ENCODE results near the gene CUL3.
"Not testable (repeated sequence)": the region's sequence is repeated elsewhere in the genome, so short reads cannot be mapped to it uniquely, and the experiment has no call there.

Gene CUL3

DNA sequence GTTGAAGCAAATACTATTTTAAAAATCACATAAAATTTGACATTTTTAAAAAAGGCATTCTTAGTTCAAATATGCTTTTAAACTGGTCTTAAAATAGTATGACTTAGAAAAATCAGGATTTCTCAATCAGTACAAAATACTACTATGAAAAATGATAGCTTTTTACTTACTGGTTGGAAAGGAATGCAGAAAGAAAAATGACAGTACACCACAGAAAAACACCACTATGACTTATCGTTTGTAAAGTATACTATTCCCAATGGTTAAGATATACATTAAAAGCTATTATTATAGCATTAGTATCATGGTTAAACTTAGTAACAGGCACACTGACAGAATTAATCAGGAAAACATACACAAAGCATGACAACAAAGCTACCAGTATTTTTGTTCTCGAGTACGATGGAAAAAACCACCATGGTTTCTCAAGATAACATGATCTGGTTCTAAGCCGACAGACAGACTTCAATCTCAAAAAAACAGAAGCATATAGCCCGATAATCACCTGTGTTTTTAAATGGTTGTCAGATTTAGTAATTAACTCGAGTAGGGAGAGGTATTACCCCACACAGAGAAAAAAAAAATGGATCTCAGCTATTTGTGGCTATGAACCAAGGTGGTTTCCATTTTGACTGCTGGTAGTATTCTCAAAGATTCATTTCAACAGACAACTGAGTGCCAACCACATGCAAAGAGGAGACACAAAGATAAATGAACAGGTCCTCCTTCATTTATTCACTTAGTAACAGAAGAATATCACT, 39.1 kb downstream of the CUL3 start:
- no peak for DNase-seq (ENCODE audit: extremely low read depth in 1 of 2, low read depth in 1 of 2)

DNA sequence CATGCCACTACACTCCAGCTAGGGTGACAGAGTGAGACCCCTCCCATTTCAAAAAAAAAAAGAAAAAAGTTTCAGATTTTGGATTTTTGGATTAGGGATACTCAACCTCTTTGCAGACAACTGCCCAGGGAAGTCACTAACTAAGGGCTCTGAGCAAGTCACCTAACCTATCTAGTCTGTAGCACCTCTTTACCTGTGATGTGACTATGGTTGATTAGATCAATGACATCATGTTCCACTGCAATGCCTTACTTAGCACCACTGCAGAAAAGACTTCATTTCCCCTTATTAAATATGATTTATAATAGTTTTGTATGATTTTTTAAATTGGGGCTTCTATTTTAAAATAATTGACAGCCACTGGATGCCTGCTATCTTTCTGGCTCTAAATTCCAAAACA, 41.2 kb downstream of the CUL3 start:
- no peak for DNase-seq (ENCODE audit: extremely low read depth in 1 of 2, low read depth in 1 of 2)

DNA sequence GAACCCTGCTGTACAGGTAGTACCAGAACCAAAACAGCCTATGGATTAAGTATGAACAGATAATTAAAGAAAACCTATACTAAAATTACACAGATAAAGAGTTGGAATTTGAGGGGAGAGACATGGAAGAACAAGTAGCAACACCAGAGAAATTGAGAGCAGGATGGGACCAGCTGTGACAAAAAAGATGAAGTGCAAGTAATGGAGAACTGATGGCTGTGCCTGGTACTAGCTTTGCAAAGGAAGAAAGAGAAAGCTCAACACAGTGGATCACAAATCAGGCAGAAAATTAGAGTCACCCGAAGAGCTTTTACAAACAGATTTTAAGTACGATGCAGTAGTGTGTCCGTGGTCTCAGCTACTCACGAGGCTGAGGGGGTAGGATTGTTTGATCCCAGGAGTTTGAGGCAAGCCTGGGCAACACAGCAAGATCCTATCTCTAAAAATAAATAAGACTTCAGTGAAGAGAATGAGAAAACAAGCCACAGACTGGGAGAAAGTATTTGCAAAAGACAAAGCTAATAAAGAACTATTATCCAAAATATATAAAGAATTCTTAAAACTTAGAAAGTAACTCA, 46.5 kb downstream of the CUL3 start:
- DNase-seq (ENCODE audit: extremely low read depth in 1 of 2, low read depth in 1 of 2), result no peak

DNA sequence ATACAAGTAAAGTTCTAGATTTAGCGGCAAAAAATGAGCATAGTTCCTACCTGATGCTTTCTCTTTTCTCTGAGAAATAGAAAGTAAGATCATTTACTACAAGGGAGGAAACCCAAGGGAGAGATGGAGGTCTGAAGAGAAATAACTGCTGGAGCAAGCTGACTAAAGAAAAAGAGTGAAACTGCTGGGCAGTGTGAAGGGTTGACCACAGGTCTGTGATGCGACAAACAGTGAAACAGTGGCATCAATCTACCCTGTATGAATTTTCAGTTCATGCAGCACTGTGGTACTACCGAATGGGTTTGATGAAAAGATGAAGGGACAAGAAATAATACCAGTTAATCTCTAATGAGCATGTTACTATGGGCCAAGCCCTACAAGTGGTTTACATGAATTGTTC, 52.2 kb downstream of the CUL3 start:
- no peak for DNase-seq (ENCODE audit: extremely low read depth in 1 of 2, low read depth in 1 of 2)

DNA sequence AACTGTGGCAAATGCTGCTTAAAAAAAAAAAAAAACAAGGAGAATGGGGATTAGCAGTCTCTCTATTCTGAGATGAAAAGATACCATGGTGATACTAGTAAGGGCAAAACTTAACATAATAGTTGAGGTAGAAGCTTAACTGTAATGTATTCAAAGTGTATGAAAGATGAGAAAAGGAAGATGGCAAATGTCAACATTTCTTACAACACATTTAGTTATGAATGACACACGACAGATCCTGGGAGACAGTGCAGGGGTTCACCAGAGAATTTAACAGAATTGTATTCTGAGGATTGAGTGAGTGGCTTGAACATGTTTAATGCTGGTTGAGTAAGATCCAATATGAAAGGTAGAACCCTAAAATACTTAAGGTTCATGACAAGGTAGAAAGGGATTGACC, 52.7 kb downstream of the CUL3 start:
- no peak for DNase-seq (ENCODE audit: extremely low read depth in 1 of 2, low read depth in 1 of 2)

DNA sequence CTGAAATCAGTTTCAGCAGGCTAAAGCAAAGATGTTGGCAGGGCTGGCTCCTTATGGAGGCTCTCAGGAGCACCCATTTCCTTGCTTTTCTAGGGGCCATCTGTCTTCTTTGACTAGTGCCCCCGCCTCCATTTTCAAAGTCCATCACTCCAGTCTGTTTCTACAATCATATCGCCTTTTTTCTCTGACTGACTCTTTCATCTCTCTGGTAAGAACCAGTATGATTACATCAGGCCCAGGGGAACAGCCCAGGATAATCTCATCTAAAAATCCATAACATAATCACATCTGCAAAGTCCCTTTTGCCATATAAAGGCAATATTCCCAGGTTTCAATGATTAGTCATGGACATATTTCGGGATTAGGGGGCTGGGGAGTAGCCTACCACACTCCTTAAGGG, 57.0 kb downstream of the CUL3 start:
- DNase-seq (ENCODE audit: extremely low read depth in 1 of 2, low read depth in 1 of 2), result no peak

DNA sequence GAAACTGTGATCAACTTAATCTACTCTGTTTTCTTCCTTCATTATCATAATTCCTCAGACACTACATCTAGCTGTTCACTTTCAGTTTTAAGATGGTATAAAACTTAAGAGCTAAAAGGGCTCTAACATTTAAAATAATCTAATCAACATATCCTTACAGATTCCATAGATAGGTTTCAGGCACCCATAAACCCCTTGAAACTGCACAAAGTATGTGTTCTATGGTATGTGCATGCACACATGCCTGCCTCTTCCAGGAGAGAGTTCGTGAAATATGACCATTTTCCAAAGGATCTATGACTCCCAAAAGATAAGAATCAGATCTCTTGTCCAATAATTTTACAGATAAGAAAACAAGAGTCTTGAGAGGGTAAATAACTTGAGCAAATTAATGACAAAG, 59.4 kb downstream of the CUL3 start:
- DNase-seq (ENCODE audit: extremely low read depth in 1 of 2, low read depth in 1 of 2), result no peak

DNA sequence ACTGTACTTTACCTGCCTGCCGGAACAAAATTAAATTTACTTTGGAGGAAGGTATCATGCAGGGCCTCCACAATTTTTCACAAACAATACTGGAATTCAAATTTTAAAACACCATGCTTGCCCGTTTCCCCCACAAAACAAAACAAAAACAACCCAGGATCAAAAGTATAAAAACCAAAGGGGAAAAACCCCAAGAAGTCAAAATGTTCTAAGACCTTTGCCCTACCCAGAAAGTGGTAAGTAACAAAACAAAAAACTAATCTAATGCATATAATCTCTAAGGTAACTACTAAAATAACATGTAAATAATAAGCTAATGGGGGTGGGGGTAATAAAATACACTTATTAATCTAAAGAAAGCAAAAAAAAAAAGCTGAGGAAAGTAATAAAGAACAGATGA, 60.5 kb downstream of the CUL3 start:
- no peak for DNase-seq (ENCODE audit: extremely low read depth in 1 of 2, low read depth in 1 of 2)

DNA sequence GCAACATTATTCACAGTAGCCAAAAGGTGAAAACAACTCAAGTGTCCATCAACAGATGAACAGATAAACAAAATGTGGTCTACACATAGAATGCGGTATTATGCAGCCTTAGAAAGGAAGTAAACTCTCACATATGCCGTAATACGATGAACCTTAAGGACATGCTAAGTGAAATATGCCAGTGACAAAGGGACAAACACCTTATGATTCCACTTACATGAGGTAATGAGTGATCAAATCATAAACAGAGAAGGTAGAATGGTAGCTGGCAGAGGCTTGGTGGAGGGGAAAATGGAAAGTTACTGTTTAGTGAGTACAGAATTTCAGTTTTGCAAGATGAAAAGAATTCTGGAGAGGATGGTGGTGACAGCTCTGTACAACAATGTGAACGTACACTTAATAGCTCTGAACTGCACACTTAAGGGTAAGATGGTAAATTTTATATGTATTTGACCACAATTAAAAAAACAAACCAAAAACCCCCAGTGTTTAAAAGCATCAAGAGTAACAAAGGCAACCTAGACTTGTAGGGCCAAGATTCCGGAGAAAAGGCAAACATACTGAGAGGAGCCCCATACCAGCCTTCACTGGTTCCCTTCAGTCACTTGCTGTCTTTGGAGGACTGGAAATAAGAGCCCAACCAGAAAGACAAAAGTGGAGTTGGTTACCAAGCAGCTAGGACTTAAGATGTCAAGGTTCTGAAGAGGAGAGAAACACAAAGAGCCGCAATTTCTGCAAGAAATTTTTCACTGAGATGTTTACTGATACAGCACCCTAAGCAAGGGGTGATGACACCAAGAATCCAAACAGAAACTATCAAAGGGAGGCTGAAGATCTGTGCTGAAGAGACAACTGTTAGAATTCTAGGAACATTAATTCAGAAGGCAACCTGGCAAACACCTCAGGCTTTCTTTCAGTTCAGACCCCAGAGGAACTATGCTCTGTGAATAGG, 61.3 kb downstream of the CUL3 start:
- no peak for DNase-seq (ENCODE audit: extremely low read depth in 1 of 2, low read depth in 1 of 2)

DNA sequence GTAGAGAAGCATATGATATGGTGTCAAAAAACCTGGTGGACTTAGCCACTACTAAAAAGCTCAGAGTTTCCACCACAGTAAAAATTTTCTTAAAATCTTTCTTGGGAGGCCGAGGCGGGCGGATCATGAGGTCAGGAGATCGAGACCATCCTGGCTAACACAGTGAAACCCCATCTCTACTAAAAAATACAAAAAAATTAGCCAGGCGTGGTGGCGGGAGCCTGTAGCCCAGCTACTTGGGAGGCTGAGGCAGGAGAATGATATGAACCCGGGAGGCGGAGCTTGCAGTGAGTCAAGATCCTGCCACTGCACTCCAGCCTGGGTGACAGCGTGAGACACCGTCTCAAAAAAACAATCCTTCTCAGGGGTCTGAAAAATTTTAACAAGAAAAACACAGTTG, 62.7 kb downstream of the CUL3 start:
- not testable (repeated sequence) for DNase-seq (ENCODE audit: extremely low read depth in 1 of 2, low read depth in 1 of 2)

DNA sequence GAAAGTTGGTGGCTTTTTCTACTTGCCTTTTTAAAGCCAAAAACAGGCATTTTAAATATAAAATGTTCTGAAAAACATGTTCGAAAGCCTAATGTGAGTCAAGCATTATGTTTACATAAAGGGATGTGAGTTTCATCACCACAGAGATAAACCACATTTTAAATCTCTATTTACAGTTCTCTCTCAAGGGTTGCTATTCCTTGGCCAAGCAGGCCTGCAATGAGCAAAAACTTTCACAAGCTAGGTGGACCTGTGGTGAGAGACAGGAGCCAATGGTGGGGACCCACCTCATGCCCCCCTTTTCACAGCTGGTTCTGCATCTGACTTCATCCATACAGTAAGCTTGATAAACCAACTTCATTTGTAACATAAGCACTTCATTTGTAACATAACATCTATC, 65.1 kb downstream of the CUL3 start:
- DNase-seq (ENCODE audit: extremely low read depth in 1 of 2, low read depth in 1 of 2), result no peak

DNA sequence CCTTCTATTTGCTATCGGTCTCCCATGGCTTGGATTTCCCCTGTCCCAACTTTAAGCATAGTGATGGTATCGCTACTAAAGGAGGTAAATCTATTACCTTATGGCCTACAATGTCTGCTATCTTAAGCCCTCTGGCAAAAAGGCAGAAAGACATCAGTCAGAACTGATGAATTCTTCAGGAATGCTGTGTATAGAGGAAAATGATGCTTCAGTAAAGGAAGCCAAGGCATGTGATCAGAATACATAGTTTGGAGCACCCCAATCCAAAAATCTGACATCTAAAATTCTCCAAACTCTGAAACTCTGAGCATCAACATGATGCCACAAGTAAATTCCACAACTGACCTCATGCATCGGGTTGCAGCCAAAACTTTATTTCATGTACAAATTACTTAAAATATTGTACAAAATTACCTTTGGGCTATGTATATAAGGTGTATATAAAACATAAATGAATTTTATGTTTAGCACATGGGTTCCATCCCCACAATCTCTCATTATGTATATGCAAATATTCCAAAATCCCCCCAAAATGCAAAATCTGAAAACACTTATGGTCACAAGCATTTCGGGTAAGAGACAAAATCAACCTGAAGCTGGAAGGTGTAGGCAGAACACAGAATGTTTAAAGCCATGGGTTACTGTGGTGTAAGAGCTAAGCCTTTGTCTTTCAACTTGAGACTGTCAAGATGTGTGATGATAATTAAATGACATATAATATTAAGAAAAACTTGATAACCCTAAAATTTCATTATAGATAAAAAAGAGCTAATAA, 66.2 kb downstream of the CUL3 start:
- no peak for DNase-seq (ENCODE audit: extremely low read depth in 1 of 2, low read depth in 1 of 2)

DNA sequence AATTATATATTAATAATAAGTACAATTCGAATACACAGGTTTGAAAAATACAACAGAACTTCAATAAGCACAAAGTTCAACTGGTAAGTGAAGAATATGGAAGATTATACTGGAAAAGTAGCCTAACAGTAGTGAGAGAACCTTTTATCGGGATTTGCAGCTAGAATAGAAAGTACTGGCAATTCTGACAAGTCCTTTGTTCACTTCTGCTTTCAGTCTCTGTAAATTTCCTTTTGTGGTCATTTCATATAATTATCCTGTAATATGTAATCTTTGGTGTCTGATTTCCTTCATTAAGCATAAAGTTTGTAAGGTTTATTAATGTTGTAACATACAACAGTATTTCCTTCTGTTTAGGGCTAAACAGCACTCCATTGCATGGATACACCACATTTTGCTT, 67.2 kb downstream of the CUL3 start:
- DNase-seq (ENCODE audit: extremely low read depth in 1 of 2, low read depth in 1 of 2), result no peak

DNA sequence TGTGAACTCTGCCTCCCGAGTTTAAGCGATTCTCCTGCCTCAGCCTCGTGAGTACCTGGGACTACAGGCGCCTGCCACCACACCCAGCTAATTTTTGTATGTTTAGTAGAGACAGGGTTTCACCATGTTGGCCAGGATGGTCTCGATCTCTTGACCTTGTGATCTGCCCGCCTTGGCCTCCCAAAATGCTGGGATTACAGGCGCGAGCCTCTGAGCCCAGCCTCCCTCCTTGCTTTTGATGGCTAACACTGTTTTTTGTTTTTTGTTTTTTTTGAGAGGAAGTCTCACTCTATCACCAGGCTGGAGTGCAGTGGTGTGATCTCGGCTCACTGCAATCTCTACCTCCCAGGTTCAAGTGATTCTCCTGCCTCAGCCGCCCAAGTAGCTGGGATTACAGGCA, 68.8 kb downstream of the CUL3 start:
- DNase-seq (ENCODE audit: extremely low read depth in 1 of 2, low read depth in 1 of 2), result not testable (repeated sequence)

DNA sequence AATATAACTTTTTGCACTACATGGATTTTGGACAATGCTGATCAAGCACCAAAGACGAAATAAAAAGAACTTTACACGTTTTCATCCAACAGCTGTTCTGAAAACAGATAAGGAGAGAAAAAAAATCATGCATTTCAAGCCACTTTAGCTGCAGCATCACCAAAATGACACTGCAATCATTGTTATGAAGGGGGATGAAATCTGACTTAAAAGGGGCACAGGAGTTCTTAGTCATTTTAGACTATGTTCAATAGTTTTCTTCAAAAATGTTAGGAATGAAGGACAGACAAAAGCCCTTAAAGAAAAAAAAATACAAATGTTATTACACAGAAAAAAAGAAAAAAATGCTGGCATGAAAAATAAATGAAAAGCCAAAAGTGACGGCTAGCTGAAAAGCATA, 71.2 kb downstream of the CUL3 start:
- DNase-seq (ENCODE audit: extremely low read depth in 1 of 2, low read depth in 1 of 2), result no peak

DNA sequence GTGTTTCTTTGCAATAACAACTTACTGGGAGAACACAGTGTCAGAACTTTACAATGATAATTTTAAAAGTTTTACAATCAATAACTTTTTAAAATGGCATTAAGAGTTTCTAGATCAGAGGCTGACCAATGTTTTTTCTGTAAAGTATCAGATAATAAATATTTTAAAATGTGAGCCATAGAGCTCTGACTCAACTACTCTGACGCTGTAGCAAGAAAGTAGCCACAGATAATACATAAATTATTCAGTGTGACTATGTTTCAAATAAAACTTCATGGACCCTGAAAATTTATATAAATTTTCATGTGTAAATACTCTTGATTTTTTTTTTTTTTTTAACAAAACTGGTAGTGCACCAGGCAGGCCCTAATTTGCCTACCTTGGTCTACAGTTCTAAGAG, 77.4 kb downstream of the CUL3 start:
- DNase-seq (ENCODE audit: extremely low read depth in 1 of 2, low read depth in 1 of 2), result no peak

DNA sequence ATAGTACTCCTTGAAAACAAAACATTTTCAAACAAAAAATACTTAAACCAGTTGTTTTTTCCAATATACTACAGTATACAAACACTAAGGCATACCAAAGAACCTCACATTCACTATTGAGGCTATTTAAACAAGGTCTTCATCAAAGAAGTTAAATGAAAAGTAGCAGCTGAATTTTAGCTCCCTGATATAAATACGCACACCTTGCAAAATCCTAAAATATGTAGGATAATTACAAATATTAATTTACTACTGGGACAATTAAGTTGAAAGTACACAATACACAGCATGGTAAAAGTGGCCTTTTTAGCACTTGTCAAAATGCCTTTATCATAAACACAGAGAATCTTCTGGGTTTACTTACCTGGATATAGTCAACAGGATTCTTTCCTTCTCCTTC, 78.7 kb downstream of the CUL3 start:
- DNase-seq (ENCODE audit: extremely low read depth in 1 of 2, low read depth in 1 of 2), result no peak

DNA sequence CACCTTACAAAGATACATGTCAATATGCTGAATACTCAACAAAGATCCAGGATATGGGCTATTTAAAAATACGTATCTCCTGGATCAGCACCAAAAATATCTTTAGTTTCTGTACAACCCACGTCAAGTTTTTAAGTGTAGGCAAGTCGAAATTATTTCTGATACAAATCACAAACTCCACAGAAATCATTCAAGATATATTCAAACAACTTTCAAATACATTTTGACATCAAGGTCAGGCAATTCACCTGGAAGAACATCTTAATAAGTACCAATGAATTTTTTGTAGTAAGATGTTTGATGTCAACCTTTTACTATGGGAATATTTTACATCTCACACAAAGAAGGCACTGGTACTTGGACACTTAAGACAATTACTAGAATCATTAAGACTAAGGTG, 86.2 kb downstream of the CUL3 start:
- DNase-seq (ENCODE audit: extremely low read depth in 1 of 2, low read depth in 1 of 2), result no peak

DNA sequence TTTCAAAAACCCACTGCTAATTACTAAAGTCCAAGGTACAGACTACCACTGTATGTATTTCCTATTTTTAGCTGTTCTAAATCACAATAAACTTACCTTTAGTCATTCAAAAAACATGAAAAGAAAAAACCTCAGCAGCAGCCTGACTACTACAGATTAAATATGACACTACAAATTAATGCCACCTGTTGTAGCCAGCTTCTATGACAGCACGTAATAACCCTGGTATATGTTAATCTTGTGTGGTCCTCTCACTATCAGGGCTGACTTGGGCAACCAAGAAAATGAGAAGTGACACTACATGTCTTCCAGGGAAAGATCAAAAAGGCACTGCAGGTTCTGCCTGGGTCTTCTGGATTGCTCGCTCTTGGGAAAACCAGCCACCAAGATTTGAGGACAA, 92.6 kb downstream of the CUL3 start:
- no peak for DNase-seq (ENCODE audit: extremely low read depth in 1 of 2, low read depth in 1 of 2)

DNA sequence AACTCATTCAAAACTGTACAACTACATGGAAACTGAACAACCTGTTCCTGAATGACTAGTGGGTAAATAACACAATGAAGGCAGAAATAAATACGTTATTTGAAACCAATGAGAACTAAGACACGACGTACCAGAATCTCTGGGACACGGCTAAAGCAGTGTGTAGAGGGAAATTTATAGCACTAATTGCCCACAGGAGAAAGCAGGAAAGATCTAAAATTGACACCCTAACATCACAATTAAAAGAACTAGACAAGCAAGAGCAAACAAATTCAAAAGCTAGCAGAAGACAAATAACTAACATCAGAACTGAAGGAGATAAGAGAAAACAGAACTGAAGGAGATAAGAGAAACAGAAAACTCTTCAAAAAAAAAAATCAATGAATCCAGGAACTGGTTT, 97.2 kb downstream of the CUL3 start:
- not testable (repeated sequence) for DNase-seq (ENCODE audit: extremely low read depth in 1 of 2, low read depth in 1 of 2)

Data from activated CD8-positive, alpha-beta memory T cell treated with anti-CD3 and anti-CD28 coated beads for 1 hour (primary cell).